ENCODE measurements around the gene TECTB.
"Not testable (repeated sequence)": the region's sequence is repeated elsewhere in the genome, so short reads cannot be mapped to it uniquely, and the experiment has no call there.

TECTB gene

DNA sequence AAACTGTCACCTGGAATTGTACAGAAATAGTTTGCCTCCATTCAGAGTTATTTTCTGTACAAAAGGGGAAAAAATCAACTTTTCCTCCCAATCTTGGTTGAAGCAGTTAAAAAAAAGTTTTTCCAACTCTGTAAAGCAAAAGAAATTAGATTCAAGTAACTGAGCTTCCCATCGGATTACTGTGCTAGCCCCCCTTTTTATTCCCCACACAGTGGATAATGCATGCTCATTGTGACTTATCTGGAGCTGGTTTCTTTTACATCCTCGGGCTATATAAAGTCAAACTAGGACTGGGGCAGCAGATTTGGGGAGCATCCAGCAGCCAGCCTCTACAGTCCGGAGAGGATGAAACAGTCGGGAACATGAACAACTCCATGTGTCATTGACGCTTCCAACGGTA, at the start of gene TECTB:
Gene TECTB (plus strand): TSS at position 301 of the 400 bp plus-strand sequence. CDS start 335 bp downstream, outside the sequence.
- DNase-seq = no peak

DNA sequence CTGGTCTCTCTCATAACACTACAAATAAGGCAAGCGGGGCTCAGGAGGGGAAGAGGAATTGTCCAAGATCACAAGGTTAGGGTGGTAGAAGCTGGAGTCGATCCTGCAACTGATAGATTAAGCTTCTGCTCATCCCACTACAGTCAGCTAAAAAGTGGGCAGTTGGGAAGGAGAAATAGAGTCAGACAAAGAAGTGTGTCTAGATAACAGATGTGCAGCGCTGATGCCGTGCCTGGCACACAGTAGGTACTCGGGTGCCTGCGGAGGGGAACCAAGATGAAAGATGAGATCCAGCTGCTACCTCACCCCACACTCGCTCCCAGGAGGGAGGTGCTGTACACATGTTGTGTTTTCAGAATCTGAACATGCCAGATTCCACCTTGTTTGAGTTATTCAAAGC, 48.1 kb upstream of the TECTB start:
- DNase-seq = no peak

DNA sequence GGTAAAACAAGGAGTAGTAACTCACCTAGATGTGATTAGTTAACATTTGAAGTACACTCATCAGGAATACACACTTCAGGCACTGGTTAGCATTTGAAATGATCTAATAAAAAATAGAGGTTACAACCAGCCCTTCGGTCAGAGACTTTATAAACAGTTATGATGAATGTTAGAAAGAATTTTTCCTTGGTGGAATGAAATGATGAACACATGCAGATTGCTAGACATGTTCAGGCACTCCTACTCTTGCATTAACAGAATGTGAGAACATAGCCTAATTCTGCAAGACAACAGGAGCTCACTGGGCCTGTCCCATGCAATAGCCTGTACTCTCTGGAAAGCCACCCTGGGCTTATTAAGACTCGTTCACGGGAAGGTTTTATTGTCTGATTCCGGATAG, 47.3 kb upstream of the TECTB start:
- no peak for DNase-seq

DNA sequence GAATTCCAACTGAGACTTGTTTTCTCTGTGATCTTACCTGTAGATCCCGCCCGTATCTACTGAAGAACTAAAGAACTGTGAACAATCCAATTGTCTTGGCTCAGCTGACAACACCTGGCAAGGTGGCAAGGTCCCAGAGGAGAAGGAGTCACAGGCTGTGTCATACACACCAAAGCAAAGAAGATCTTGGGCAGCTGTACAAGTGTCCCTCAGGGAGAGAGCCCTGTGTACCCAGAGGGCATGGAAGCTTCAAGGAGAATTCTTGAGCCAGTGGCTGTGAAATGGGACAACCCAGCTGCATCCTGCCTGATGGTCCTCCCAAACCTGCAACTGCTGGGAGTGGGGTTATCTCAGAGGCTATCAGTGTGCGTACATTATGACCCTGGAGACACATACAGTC, 46.7 kb upstream of the TECTB start:
- no peak for DNase-seq

DNA sequence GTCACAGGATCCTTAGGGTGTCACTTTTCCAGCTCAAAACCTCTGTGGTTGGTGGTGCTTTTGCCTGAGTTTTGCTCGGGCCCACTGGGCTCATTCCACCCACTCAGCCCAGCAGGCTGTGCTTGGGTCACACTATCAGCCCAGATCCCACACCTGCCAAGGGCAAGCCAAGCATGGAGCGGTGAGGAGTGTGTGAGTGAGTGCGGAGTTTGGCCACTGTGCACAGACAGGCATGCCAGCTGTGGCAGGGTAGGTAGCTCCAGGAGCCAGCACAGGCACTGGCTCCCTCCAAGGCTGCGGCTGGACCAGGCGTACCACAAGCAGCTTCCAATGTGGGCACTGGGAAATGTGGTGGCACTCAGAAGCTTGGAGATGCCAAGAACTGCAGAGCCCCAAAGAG, 43.9 kb upstream of the TECTB start:
- no peak for DNase-seq

DNA sequence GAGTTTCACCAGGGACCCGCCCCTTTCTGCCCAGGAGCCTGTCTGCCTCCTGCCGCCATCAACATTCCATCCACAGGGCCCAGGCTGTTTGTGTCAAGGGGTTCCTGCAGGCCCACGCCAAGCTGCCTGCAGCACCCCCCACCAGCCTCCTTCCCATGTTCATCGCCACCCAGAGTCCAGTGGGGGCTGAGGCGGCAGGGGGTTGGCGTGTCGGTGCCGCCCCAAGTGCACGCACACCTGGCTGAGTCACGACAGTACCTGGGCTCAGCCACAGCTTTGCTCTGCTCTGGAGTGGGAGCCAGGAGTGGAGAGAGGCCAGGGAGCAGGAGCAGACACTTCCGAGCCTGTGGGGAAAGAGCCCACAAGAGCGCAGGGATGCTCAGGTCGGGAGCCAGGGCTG, 42.8 kb upstream of the TECTB start:
- DNase-seq = no peak

DNA sequence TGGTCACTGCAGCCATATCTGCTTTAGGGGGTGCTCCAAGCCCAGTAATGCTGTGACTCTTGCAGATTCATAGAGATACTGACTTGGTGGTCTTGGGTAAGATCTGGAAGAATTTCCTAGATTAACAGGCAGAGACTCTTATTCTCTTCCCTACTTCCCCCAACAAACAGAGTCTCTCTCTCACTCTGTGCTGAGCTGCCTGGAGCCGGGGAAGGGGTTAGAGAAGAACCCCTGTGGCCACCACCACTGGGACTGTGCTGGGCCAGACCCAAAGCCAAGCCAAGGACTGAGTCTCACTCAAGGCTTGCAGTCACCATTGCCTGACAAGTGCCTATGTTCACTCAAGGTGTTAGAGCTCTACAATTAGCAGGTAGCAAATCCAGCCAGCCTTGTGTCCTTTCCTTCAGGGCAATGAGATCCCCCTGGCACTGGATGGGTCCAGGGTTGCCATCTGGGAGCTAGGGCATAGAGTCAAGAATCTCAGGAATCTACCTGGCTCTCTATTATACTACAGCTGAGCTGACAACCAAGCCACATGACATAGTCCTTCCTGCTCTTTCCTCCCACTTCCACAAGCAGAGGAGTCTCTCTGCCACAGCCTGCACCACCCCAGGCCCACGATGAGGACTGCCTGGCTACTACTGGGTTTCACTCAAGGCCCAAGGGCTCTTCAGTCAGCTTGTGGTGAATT, 41.4 kb upstream of the TECTB start:
- DNase-seq = no peak

DNA sequence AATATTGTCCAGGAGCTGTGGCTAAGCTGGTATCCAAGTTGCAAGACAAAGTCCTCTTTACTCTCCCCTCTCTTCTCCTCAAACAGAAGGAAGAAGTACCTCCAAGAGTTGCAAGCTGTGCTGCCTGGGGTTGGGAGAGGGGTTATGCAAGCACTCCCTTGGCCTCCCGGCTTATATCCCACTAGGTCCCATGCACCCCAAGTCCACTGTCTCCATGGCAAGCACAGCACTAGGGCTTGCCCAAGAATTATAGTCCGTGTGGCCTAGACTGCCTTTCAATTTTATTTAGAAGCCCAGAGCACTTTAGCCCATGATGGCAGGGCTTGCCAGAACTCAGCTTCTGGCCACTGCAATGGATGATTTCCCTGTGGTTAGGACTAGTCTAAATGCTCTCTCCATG, 40.4 kb upstream of the TECTB start:
- no peak for DNase-seq

DNA sequence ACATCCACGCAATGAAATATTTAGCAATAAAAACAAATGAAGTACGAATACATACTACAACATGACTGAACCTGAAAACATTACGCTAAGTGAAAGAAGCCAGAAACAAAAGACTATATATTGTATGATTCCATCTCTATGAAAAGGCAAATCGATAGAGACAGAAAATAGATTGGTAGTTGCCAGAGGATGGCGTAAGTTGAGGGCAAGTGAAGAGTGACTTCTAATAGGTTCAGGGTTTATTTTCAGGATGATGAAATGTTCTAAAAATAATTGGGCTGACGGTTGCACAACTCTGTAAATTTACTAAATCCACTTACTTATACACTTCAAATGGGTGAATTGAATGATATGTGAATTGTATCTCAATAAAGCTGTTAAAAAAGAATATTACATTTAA, 39.5 kb upstream of the TECTB start:
- DNase-seq = no peak

DNA sequence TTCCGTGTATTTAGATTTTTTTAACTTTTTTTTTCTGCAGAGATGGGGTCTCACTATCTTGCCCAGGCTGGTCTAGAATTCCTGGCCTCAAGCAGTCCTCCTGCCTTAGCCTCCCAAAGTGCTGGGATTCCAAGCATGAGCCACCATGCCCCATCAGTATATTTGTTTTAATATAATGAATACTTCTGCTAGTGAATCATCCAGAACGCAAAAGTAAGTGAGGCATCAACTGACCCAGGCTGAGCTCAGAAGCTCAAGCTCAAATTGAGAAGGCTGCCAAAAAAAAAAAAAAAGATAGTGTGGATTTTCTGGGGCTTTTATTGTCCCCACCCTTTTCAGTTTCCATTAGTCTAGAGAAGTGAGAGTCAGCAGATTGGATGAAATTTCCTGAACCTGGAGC, 39.0 kb upstream of the TECTB start:
- no peak for DNase-seq

DNA sequence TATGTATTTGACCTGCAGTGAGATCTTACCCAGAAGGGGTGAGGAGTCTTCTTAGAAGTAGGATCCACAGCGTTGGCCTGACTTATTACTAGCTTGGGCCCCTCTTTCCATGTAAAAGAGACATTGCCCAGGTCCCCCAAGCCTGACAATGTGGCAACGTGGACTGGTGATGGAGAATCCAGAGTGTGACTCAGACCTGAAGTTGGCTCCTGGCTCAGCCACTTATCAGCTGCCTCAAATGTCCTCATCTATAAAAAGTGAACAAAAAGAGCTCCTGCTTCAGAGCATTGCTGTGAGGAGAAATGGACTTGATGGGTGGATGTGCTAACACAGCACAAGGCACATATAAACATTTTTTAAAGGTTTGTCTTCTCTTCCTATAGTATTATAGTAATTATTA, 35.4 kb upstream of the TECTB start:
- no peak for DNase-seq

DNA sequence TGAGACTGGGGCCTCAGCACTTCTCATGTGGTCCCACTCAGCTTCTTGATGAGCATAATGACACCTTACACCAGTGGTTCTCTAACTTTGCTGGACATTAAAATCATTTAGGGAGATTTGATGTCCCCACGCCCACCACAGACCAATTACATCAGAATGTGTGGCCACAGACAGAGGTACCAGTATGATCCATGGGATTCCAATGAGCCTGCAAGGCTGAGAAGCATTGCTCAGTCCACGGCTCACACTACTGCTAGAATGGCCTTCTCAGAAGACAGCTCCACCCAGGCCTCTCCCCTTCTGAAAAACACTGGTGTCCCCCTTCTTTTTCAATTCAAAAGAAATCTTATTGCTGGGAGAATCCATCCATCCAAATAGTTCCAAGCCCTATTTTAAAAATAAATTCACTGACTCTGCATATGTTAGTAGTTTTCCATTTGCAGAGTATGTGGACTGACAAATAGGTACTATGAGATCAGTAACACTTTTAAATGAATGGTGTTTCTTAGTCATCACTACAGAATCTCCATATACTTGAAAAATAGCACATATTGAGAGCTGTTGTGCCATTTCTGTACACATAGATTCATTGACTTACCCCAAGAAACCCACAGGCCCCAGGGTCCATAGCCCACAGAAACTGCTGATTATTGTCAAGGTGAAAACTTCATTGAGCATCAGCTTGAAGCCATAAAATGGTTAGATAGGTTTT, 34.5 kb upstream of the TECTB start:
- DNase-seq = no peak

DNA sequence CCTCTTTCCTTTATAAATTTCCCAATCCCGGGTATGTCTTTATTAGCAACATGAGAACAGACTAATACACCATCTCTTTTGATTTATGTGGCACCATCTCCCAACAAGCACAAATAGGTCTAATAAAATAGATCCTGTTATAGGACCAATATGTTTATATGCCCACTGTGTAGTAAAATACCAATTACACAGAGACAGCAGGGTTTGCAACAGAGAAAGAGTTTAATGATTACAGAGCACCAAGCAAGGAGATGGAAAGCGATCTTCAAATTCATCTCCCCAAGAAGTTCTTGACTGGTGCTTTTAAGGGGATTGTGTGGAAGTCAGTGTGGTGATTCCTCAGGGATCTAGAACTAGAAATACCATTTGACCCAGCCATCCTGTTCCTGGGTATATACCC, 33.5 kb upstream of the TECTB start:
- no peak for DNase-seq

DNA sequence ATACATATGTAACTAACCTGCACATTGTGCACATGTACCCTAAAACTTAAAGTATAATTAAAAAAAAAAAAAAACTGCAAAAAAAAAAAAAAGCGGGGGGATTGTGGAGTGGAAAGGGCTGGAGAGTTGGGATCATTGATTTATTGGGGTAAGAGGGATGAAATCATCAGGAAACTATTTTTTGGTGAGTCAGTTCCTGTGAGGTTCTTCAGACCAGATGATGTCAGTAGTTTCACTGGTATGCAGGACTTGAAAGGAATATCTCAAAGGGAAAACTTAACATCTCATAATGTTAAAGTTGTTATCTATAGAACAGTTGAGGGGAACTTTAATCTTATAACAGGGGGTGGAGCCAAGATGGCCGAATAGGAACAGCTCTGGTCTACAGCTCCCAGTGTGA, 32.6 kb upstream of the TECTB start:
- DNase-seq = no peak

DNA sequence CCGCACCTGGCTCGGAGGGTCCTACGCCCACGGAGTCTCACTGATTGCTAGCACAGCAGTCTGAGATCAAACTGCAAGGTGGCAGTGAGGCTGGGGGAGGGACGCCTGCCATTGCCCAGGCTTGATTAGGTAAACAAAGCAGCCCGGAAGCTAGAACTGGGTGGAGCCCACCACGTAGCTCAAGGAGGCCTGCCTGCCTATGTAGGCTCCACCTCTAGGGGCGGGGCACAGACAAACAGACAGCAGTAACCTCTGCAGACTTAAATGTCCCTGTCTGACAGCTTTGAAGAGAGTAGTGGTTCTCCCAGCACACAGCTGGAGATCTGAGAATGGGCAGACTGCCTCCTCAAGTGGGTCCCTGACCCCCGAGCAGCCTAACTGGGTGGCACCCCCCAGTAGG, 32.0 kb upstream of the TECTB start:
- DNase-seq = not testable (repeated sequence)

DNA sequence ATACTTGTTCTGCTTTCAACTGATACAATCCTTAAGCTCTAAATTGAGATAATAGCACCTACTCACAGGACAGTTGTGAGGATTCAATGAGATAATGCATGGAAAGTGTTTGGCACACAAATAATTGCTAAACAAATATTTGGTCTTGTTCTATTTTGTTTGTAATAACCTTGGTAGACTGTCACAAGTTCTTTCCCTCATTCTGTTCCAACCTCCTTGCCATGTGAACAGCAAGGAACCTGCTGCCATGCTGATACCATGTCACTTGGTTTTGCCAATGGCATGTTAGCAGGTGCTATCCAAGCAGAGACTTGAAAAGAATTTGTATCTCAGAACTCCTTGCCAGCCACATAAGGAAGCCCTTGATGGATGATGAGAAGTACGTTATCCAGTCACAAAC, 24.8 kb upstream of the TECTB start:
- DNase-seq = no peak

DNA sequence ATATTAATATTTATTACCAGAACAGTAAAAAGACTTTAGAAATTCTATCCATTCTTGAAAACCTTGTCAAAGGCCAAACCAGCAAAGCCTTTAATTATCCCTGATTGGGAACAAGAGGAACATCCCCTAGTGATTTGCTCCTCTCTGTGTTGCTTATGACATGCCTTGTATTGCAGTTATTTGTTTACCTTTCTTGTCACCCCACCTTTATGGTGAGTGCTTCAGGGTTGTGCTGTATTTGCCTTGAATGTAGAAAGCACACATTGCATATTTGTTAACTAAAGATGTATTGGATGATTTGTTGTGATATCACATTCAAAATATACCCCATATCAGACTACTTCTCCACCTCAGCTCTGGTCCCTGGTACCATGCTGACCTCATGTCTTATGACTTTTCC, 23.5 kb upstream of the TECTB start:
- no peak for DNase-seq

DNA sequence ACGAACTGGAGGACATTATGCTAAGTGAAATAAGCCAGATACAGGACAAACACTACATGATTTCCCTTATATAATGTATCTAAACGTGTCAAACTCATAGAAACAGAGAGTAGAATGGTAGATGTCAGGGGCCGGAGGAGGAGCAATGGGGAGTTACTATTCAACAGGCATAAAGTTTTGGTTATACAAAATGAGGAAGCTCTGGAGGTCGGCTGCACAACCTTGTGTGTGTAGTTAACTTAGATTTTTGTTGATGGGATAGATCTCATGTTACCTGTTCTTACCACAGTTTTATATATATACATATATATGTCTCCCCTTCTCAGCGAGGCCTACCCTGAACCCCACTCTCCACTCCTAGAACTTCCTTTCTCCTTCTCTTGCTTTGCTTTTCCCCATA, 22.4 kb upstream of the TECTB start:
- DNase-seq = no peak

DNA sequence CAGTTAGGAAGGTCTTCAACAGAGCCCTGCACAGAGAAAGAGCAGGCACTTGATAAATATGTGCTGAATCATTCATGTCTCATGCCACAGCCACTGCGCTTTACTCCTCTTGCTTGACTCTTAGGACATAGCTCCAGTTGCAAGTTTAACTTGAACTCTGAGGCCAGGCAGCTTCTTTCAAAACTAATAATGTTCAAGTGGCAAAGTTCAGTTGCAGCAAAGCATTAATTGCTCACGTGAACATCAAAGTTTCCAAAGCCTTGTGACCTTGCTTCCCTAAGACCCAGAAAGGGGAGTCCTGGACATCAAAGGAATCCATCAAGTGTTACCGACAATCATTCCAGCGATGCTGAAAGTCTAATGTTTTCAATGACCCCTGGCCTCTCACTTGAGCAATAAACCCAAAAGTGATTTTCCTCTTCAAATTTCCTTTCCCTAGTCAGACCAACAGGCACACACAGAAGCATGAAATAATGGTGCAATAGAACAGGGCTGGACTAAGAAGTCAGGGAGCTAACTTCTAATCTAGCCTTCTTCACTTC, 21.8 kb upstream of the TECTB start:
- DNase-seq = no peak

DNA sequence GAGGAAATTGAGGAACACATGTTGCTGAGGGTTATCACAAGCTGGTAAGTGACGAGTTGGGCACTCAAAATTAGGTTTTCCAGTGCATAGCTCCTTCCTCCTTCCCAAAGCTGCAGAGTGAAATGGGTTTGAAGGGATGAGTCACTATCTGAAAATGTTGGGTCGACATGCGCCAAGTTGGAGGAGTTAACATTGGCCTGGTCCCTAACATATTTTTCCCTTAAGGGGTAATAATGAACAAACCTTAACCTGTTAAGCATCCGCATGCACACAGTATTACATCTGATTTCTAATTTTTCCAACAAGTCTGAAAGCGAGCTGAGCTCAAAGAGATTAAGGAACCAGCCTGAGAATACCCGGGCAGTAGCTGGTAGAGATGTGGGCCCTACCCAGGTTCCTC, 20.7 kb upstream of the TECTB start:
- DNase-seq = no peak

DNA sequence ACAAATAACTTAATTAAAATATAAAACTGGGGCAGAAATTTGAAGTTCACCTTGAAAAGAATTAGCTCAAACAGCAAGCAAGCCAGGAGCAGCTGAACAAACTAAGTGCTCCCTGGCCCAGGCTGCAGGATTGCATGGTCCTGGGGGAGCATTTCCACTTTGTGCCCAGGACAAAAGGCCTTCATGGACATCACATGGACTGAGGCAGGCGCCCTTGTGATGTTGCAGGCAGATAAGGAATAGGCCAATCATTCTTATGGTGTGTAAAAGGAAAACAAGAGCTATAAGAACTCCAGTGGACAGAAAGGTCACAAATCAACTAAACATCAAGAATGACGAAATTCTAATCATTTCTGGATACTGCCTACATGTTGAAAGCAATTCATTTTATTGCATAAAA, 17.5 kb upstream of the TECTB start:
- DNase-seq = no peak

DNA sequence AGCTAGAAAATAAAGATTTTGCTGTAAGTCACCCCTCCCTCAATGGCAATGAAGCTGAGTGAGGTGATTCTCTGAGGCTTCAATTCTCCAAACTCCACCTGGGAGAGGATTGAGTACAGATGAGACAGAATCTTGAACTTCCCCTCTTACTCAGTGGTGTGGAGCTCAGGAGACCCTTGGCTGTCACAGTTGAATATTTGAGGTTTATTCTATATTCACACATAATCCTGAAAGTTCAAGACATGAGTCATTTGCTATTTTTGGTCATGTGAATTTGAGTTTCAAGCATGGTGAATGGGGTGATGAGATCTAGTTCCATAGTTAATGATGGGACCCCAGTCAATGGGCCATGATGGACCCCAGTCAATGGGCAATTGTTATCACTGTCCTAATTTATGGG, 13.9 kb upstream of the TECTB start:
- DNase-seq = no peak

DNA sequence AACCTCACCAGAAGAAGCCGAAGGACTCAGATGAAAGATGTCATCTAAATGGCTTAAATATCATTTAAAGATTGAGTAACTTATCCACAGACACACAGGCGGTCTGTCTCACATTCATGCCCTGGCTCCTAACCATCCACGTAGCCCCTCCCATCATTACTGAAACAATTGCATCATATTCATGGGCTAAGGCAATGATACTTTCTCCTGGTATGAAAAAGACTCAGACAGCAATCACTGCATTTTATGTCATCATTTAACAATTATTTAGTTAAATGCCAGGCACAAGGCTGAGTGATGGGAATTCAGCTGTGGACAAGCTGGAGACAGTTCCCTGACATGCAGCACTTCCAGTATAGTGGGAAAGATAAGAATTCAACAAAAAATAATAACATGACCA, 11.2 kb upstream of the TECTB start:
- no peak for DNase-seq

DNA sequence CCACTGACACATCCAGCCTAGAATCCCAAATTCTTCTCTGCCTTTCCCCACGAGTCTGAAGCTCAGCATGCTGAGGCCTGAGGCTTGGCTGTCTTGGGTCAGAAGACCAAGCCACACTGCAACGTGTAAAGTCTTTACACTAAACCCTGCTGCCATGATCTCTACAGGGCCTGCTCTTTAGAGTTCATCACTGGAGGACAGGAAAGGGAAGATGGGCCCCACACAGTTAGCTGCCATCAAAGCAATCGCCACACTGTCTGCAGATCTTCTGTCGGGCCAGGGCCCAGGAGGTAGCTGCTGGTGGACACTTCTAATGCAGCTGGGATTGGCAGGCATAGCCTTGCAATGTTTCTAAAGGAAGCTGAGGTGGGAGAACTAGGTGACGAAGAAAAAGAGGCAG, 8.4 kb upstream of the TECTB start:
- no peak for DNase-seq
